Esophagus muscularis mucosa (tissue), 3 donors: ENCODE results near the gene PARP6.

Experiments
- EP300 ChIP-seq: sonication (generic); formaldehyde crosslinking; IDR thresholded peaks from one replicate; pipeline ENCODE4 v1.6.1; 2017; ENCODE audit warnings: antibody characterized with exemption
- TF ChIP-seq, protein P1 (sequence below), 3 experiments: fragments of 200-600 bp in 2 of 3; fragments of 450-650 bp in 1 of 3; sonication (generic) in 2 of 3; IDR thresholded peaks; one replicate each; pipeline ENCODE4 v1.5.1; 2017 to 2019; ENCODE audit warnings: antibody characterized with exemption in 3 of 3, mild to moderate bottlenecking in 2 of 3, moderate library complexity in 1 of 3

DNA sequence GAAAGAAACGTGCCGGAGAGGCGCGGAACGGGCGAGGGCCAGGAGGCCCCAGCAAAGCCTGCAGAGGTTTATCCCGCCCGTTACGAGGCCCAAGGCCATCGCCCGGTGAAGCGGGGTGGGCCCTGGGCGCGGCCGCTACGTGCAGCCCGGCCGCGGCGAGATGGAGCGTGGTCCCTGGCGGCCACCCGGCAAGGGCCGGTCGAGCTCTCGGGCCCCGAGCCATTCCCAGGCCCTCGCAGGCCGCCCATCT lies 42.5 kb downstream of the PARP6 start:
- TF ChIP-seq, protein P1, sequence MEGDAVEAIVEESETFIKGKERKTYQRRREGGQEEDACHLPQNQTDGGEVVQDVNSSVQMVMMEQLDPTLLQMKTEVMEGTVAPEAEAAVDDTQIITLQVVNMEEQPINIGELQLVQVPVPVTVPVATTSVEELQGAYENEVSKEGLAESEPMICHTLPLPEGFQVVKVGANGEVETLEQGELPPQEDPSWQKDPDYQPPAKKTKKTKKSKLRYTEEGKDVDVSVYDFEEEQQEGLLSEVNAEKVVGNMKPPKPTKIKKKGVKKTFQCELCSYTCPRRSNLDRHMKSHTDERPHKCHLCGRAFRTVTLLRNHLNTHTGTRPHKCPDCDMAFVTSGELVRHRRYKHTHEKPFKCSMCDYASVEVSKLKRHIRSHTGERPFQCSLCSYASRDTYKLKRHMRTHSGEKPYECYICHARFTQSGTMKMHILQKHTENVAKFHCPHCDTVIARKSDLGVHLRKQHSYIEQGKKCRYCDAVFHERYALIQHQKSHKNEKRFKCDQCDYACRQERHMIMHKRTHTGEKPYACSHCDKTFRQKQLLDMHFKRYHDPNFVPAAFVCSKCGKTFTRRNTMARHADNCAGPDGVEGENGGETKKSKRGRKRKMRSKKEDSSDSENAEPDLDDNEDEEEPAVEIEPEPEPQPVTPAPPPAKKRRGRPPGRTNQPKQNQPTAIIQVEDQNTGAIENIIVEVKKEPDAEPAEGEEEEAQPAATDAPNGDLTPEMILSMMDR (IDR thresholded peaks at IDR 0.05) = no peak
- no peak for TF ChIP-seq EP300
